K562 (cell line): ENCODE measurements around the gene C15orf61. TPM values are rescaled to one million over a fixed set of nuclear protein-coding genes. Genes with fewer than 3 reads are reported as not detected.

Experiments used
- ATAC-seq: fragments of 200-7000 bp; cut with Tn5 transposase; 3 replicates; pipeline ENCODE4 v1.9.1; 2020; ENCODE audit warnings: moderate library complexity
- BruUV-seq: library from RNA; stranded (reverse); fragments of 400-500 nt; replicated peaks from 2 replicates; lab custom pipeline; 2021; lab: Mats Ljungman, UMichigan
- CTCF ChIA-PET: fragments of 300-600 bp; formaldehyde crosslinking; extraction: SDS; loops from one replicate; lab custom pipeline; 2021; ENCODE audit warnings: low intra/inter-chr PET ratio; lab: Yijun Ruan, JAX
- POLR2A ChIA-PET: fragments of 300-600, 350-650 bp; sonication (Branson Sonifier 250); formaldehyde crosslinking; extraction: SDS; loops from one replicate; lab custom pipeline; 2021; ENCODE audit warnings: antibody characterized with exemption, inconsistent platforms; lab: Yijun Ruan, JAX
- DNase-seq, 4 experiments: peaks; one replicate each; pipeline versions ENCODE4 v3.0.0 to v3.0.0-alpha.2; 2011 to 2018; ENCODE audit warnings: low spot score in 3 of 4, mixed read lengths in 3 of 4; ENCODE audit errors: extremely low read depth in 1 of 4
- FAIRE-seq: peaks from 2 replicates; lab custom pipeline; 2011; peaks lifted over from hg19 to GRCh38; lab: Jason Lieb, UNC
- H2AFZ ChIP-seq: 2 replicates; pipeline ENCODE4 v1.6.0; 2011; ENCODE audit warnings: low read depth, low read length, control low read depth, inconsistent platforms
- H3K27ac ChIP-seq: fragments of 200-600 bp; 3 replicates; pipeline ENCODE4 v1.8.0; 2011; ENCODE audit warnings: low read depth, mild to moderate bottlenecking, control low read depth, inconsistent platforms, low read length, moderate library complexity, mixed read lengths; ENCODE audit errors: extremely low read depth
- H3K27me3 ChIP-seq, 2 experiments: fragments of 300-600 bp in 1 of 2; 2 replicates in 1 of 2; 3 replicates in 1 of 2; pipeline versions ENCODE4 v1.6.0 to v1.8.0; 2011; ENCODE audit warnings: inconsistent platforms in 2 of 2, low read length in 2 of 2, mild to moderate bottlenecking in 1 of 2, mixed read lengths in 1 of 2, moderate library complexity in 1 of 2; ENCODE audit not compliant: control insufficient read depth in 2 of 2, insufficient read depth in 2 of 2
- H3K36me3 ChIP-seq: fragments of 300-600 bp; 3 replicates; pipeline ENCODE4 v1.8.0; 2011; ENCODE audit warnings: mild to moderate bottlenecking, low read length, inconsistent platforms; ENCODE audit not compliant: control insufficient read depth, insufficient read depth
- H3K4me1 ChIP-seq, 2 experiments: fragments of 200-600 bp in 1 of 2; replicated peaks in 1 of 2; 2 replicates in 1 of 2; 3 replicates in 1 of 2; pipeline versions ENCODE4 v1.5.1 to v1.8.0; 2011; ENCODE audit warnings: inconsistent platforms in 2 of 2, low read length in 2 of 2, mild to moderate bottlenecking in 1 of 2, mixed read lengths in 1 of 2, moderate library complexity in 1 of 2; ENCODE audit not compliant: control insufficient read depth in 2 of 2, insufficient read depth in 2 of 2
- H3K4me2 ChIP-seq: 2 replicates; pipeline ENCODE4 v1.6.1; 2011; ENCODE audit warnings: low read length, control low read depth, inconsistent platforms, mixed read lengths; ENCODE audit not compliant: insufficient read depth
- H3K4me3 ChIP-seq: fragments of 200-600 bp; sonication (generic), shearing (Covaris generic); 2 replicates; pipeline ENCODE4 v1.5.1; 2016; ENCODE audit warnings: control low read depth, inconsistent platforms
- H3K79me2 ChIP-seq: fragments of 200-600 bp; 3 replicates; pipeline ENCODE4 v1.8.0; 2011; ENCODE audit warnings: low read length, inconsistent platforms; ENCODE audit not compliant: control insufficient read depth, insufficient read depth
- H3K9ac ChIP-seq, 2 experiments: 2 replicates each; pipeline versions ENCODE4 v1.6.0 to v1.6.1; 2011; ENCODE audit warnings: low read depth in 2 of 2, low read length in 2 of 2, control low read depth in 1 of 2, inconsistent platforms in 1 of 2, mild to moderate bottlenecking in 1 of 2, mixed read lengths in 1 of 2; ENCODE audit not compliant: insufficient read depth in 1 of 2
- H3K9me1 ChIP-seq: one replicate; pipeline ENCODE4 v1.6.0; 2011; ENCODE audit warnings: inconsistent platforms, mild to moderate bottlenecking, low read length, moderate library complexity; ENCODE audit not compliant: control insufficient read depth, insufficient read depth
- H3K9me3 ChIP-seq: replicated peaks from 2 replicates; pipeline ENCODE4 v1.5.1; 2011; ENCODE audit warnings: low read depth, low read length, inconsistent platforms; ENCODE audit not compliant: control insufficient read depth, insufficient read depth
- H4K20me1 ChIP-seq: replicated peaks from 2 replicates; pipeline ENCODE4 v1.6.1; 2011; ENCODE audit warnings: low read length, inconsistent platforms, mixed read lengths; ENCODE audit not compliant: control insufficient read depth, insufficient read depth
- BRF1 ChIP-seq: IDR thresholded peaks from 3 replicates; pipeline ENCODE4 v1.6.1; 2011; ENCODE audit warnings: borderline replicate concordance, mild to moderate bottlenecking; ENCODE audit not compliant: insufficient read length; ENCODE audit errors: extremely low read depth
- HEY1 ChIP-seq: fragments of 250-450 bp; sonication (Bioruptor Pico); IDR thresholded peaks from 2 replicates; pipeline ENCODE4 v1.5.0; 2020; ENCODE audit warnings: mild to moderate bottlenecking, moderate library complexity, borderline replicate concordance
- HOXB6 ChIP-seq: fragments of 250-450 bp; sonication (Bioruptor Pico); IDR thresholded peaks from 2 replicates; pipeline ENCODE4 v1.5.1; 2022; ENCODE audit warnings: mild to moderate bottlenecking, borderline replicate concordance
- NCOA4 ChIP-seq: fragments of 450-650 bp; IDR thresholded peaks from 2 replicates; pipeline ENCODE4 v1.6.1; 2018; ENCODE audit warnings: mild to moderate bottlenecking; ENCODE audit not compliant: partially characterized antibody
- POLR2AphosphoS2 ChIP-seq: IDR thresholded peaks from 2 replicates; pipeline ENCODE4 v1.6.1; 2012; ENCODE audit warnings: low read length, improper control_type of control experiment
- RCOR1 ChIP-seq, 2 experiments: IDR thresholded peaks; 2 replicates each; pipeline ENCODE4 v1.6.1; 2012; ENCODE audit warnings: low read depth in 2 of 2, low read length in 2 of 2, borderline replicate concordance in 1 of 2, improper control_type of control experiment in 1 of 2
- SMC3 ChIP-seq: conservative IDR thresholded peaks from 2 replicates; pipeline ENCODE4 v1.6.1; 2011; ENCODE audit warnings: low read depth, low read length, improper control_type of control experiment; ENCODE audit not compliant: insufficient read depth
- ZNF583 ChIP-seq: fragments of 250-450 bp; sonication (Bioruptor Pico); IDR thresholded peaks from 2 replicates; pipeline ENCODE4 v1.4.0; 2020
- WGBS: fragments of 100-300 bp; shearing (Covaris generic); methylation state at CpG from one replicate; pipeline ENCODE4 v1.1.6; 2016; ENCODE audit warnings: low coverage, mixed read lengths; ENCODE audit not compliant: insufficient coverage; ENCODE audit errors: missing lambda C conversion rate; 5-methylcytosine and 5-hydroxymethylcytosine counted together
- in situ Hi-C: fragments of 300-500 bp; cut with MboI; formaldehyde crosslinking; loops from 4 replicates; pipeline ENCODE4 v1.15.0; 2018; ENCODE audit warnings: inconsistent platforms, mixed read lengths
- intact Hi-C: fragments of 100-400 bp; cut with micrococcal nuclease; formaldehyde crosslinking; loops from 2 replicates; pipeline ENCODE4 v1.14.2; 2022
- polyA plus RNA-seq, 8 experiments: library from polyadenylated mRNA; depleted of rRNA in 4 of 8; stranded (reverse) in 5 of 8; unstranded in 3 of 8; fragments of >200 nt; fragmentation: Nextera tagmentation in 2 of 8; fragmentation: Illumina TruSeq in 1 of 8; extraction: Ambion mirVana in 2 of 8; extraction: Trizol in 1 of 8; gene quantifications; 2 replicates each; pipeline versions ENCODE4 v1.2.1 to v1.2.3, GENCODE V29; 2011 to 2014; ENCODE audit warnings: inconsistent platforms in 1 of 8, missing spikeins in 1 of 8
- total RNA-seq, 7 experiments: library from RNA; depleted of rRNA in 6 of 7; stranded (reverse); fragments of >200 nt in 6 of 7; fragmentation: Illumina TruSeq in 2 of 7; extraction: Trizol in 2 of 7; gene quantifications; 2 replicates each; pipeline versions ENCODE4 v1.2.1 to v1.2.3, GENCODE V29; 2011 to 2021; ENCODE audit warnings: low replicate concordance in 1 of 7
- TF ChIP-seq, protein P1 (sequence below): fragments of 450-650 bp; formaldehyde crosslinking; IDR thresholded peaks from 2 replicates; pipeline ENCODE4 v1.4.0; 2022; ENCODE audit warnings: mild to moderate bottlenecking, moderate library complexity
- TF ChIP-seq, protein P2 (sequence below): fragments of 250-450 bp; sonication (Bioruptor Pico); IDR thresholded peaks from 2 replicates; pipeline ENCODE4 v1.5.0; 2021
- TF ChIP-seq, protein P3 (sequence below): fragments of 250-450 bp; sonication (Bioruptor Pico); IDR thresholded peaks from 2 replicates; pipeline ENCODE4 v1.5.0; 2021; ENCODE audit warnings: mild to moderate bottlenecking, borderline replicate concordance
- TF ChIP-seq, protein P4 (sequence below): sonication (generic); formaldehyde crosslinking; IDR thresholded peaks from 2 replicates; pipeline ENCODE4 v1.9.0; 2022; ENCODE audit warnings: mild to moderate bottlenecking, missing genetic modification reagents
- TF ChIP-seq, protein P5 (sequence below): fragments of 250-450 bp; sonication (Bioruptor Pico); IDR thresholded peaks from 2 replicates; pipeline ENCODE4 v1.5.1; 2021; ENCODE audit warnings: mild to moderate bottlenecking

The C15orf61 gene
- total and polyA plus RNA-seq, 9 of the 15 experiments (the other 6 are each of a cell fraction or from before 2014, with no cell fraction given): 1.6 to 10.5 (median 4.3) TPM

DNA sequence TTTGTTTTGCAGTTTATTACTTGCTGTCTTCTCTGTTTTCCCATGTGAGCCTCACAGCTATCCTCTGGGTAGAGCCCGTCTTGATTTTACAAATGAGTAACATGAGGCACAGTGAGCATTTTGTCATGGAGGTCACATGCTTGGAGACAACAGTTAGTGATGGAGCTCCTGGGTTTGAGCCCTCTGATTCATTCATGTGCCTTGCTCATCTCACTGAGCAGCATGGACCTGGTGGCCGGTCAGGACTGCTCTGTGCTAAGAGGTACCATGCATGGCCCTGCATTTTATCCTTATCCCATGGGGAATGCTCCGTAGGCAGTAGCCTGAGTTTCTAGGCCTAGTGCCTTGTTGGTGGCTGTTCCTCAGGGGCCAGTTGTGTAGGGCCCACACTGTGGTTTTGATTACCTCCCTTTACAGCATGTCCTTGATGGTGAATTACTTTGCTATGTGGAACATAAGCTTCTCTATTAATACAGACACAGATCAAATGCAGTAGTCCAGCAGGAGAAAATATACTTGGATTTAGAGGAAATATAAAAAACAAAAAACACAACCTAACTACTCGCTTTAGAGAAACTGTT is 57.2 kb downstream of the C15orf61 start:
- ATAC-seq (no peak), DNase-seq (no peak), FAIRE-seq (no peak)
- H2AFZ ChIP-seq: no peak overlapping the region
- H3K27ac ChIP-seq: no peak overlapping the region
- intact Hi-C loops: no loop called here
- no peaks in the 10 kb centered on the region for H3K9me1 ChIP-seq
- BruUV-seq: no TSS peak
- no peak overlapping the region for H3K9ac ChIP-seq
- H4K20me1 ChIP-seq: no peaks in the 10 kb centered on the region
- 83% methylated on average over 4 of the region's 4 CpGs for WGBS
- H3K27me3 ChIP-seq: no peaks in the 10 kb centered on the region
- no peak for TF ChIP-seq HEY1 (CRISPR knock-in tag)
- TF ChIP-seq, protein P1, sequence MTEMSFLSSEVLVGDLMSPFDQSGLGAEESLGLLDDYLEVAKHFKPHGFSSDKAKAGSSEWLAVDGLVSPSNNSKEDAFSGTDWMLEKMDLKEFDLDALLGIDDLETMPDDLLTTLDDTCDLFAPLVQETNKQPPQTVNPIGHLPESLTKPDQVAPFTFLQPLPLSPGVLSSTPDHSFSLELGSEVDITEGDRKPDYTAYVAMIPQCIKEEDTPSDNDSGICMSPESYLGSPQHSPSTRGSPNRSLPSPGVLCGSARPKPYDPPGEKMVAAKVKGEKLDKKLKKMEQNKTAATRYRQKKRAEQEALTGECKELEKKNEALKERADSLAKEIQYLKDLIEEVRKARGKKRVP (CRISPR knock-in tag): no peak
- no peak for TF ChIP-seq BRF1
- TF ChIP-seq, protein P2, sequence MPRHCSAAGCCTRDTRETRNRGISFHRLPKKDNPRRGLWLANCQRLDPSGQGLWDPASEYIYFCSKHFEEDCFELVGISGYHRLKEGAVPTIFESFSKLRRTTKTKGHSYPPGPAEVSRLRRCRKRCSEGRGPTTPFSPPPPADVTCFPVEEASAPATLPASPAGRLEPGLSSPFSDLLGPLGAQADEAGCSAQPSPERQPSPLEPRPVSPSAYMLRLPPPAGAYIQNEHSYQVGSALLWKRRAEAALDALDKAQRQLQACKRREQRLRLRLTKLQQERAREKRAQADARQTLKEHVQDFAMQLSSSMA: no peak
- TF ChIP-seq RCOR1 (IDR thresholded peaks at IDR 0.05; ENCODE audit: borderline replicate concordance in 1 of 2, low read depth in 2 of 2, low read length in 2 of 2): no peak
- no peak for TF ChIP-seq ZNF583 (CRISPR knock-in tag)
- TF ChIP-seq SMC3: no peak
- TF ChIP-seq, protein P3, sequence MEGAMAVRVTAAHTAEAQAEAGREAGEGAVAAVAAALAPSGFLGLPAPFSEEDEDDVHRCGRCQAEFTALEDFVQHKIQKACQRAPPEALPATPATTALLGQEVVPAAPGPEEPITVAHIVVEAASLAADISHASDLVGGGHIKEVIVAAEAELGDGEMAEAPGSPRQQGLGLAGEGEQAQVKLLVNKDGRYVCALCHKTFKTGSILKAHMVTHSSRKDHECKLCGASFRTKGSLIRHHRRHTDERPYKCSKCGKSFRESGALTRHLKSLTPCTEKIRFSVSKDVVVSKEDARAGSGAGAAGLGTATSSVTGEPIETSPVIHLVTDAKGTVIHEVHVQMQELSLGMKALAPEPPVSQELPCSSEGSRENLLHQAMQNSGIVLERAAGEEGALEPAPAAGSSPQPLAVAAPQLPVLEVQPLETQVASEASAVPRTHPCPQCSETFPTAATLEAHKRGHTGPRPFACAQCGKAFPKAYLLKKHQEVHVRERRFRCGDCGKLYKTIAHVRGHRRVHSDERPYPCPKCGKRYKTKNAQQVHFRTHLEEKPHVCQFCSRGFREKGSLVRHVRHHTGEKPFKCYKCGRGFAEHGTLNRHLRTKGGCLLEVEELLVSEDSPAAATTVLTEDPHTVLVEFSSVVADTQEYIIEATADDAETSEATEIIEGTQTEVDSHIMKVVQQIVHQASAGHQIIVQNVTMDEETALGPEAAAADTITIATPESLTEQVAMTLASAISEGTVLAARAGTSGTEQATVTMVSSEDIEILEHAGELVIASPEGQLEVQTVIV (CRISPR knock-in tag): no peak
- TF ChIP-seq HOXB6 (CRISPR knock-in tag): no peak
- no peak for TF ChIP-seq NCOA4
- TF ChIP-seq, protein P4, sequence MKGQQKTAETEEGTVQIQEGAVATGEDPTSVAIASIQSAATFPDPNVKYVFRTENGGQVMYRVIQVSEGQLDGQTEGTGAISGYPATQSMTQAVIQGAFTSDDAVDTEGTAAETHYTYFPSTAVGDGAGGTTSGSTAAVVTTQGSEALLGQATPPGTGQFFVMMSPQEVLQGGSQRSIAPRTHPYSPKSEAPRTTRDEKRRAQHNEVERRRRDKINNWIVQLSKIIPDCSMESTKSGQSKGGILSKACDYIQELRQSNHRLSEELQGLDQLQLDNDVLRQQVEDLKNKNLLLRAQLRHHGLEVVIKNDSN (CRISPR knock-in tag): no peak
- TF ChIP-seq POLR2AphosphoS2: no peak
- TF ChIP-seq, protein P5, sequence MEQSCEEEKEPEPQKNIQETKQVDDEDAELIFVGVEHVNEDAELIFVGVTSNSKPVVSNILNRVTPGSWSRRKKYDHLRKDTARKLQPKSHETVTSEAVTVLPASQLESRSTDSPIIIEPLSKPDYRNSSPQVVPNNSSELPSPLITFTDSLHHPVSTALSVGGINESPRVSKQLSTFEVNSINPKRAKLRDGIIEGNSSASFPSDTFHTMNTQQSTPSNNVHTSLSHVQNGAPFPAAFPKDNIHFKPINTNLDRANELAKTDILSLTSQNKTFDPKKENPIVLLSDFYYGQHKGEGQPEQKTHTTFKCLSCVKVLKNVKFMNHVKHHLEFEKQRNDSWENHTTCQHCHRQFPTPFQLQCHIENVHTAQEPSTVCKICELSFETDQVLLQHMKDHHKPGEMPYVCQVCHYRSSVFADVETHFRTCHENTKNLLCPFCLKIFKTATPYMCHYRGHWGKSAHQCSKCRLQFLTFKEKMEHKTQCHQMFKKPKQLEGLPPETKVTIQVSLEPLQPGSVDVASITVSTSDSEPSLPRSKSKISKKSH (CRISPR knock-in tag): no peak
- no peak overlapping the region for H3K4me3 ChIP-seq
- no peaks in the 10 kb centered on the region for H3K4me1 ChIP-seq
- no peak overlapping the region for H3K4me2 ChIP-seq
- H3K9me3 ChIP-seq: no peaks in the 10 kb centered on the region
- ChIA-PET CTCF (no interaction called here), POLR2A (no interaction called here)
- in situ Hi-C loops: no loop called here
- no peaks in the 10 kb centered on the region for H3K36me3 ChIP-seq
- H3K79me2 ChIP-seq: no peaks in the 10 kb centered on the region
